Suppressor macrophage treated with lipopolysaccharide for 4 hours (primary cell): Measurements from ENCODE around the gene ZBTB20.

ENCODE experiments used
- DNase-seq: peaks from one replicate; pipeline ENCODE4 v3.0.0-alpha.2; 2020

ZBTB20 gene

GRCh38 chr3:114420072-114420471 is 727.0 kb downstream of the ZBTB20 start:
- DNase-seq, result no peak

- DNase-seq, result peak; percentile 87
Observed at GRCh38 chr3:114418724-114419543, 728.2 kb downstream of the ZBTB20 start.

- DNase-seq, result peak; percentile 62
Observed at GRCh38 chr3:114418107-114418506, 729.0 kb downstream of the ZBTB20 start.

GRCh38 chr3:114417675-114418074 is 729.4 kb downstream of the ZBTB20 start:
- DNase-seq, result no peak

- DNase-seq, result no peak
Observed at GRCh38 chr3:114417265-114417664, 729.8 kb downstream of the ZBTB20 start.

- DNase-seq, result peak; percentile 76
Observed at GRCh38 chr3:114411811-114412803, 735.0 kb downstream of the ZBTB20 start.

GRCh38 chr3:114411190-114411668 is 735.9 kb downstream of the ZBTB20 start:
- no peak for DNase-seq

GRCh38 chr3:114408736-114409670 is 738.1 kb downstream of the ZBTB20 start:
- DNase-seq, result no peak

GRCh38 chr3:114406922-114407321 is 740.2 kb downstream of the ZBTB20 start:
- DNase-seq, result peak; percentile 21

- DNase-seq, result no peak
Observed at GRCh38 chr3:114406286-114406685, 740.8 kb downstream of the ZBTB20 start.

- no peak for DNase-seq
Observed at GRCh38 chr3:114405202-114405990, 741.7 kb downstream of the ZBTB20 start.

GRCh38 chr3:114404590-114404989 is 742.5 kb downstream of the ZBTB20 start:
- DNase-seq, result no peak

- no peak for DNase-seq
Observed at GRCh38 chr3:114402838-114403237, 744.2 kb downstream of the ZBTB20 start.

GRCh38 chr3:114401346-114401745 is 745.7 kb downstream of the ZBTB20 start:
- DNase-seq, result no peak

- DNase-seq, result no peak
Observed at GRCh38 chr3:114400371-114400770, 746.7 kb downstream of the ZBTB20 start.

- no peak for DNase-seq
Observed at GRCh38 chr3:114394551-114394950, 752.5 kb downstream of the ZBTB20 start.

- no peak for DNase-seq
Observed at GRCh38 chr3:114393367-114394072, 753.6 kb downstream of the ZBTB20 start.

- no peak for DNase-seq
Observed at GRCh38 chr3:114392831-114393230, 754.3 kb downstream of the ZBTB20 start.

GRCh38 chr3:114389156-114389555 is 757.9 kb downstream of the ZBTB20 start:
- no peak for DNase-seq

- DNase-seq, result no peak
Observed at GRCh38 chr3:114384558-114384903, 762.6 kb downstream of the ZBTB20 start.
